OCI-LY1 (cell line): Measurements from ENCODE around the gene EXOSC1.

ENCODE experiments used
- H2AFZ ChIP-seq: fragments of 200-600 bp; sonication (generic), shearing (Covaris generic); 2 replicates; pipeline ENCODE4 v1.6.0; 2014; ENCODE audit warnings: antibody characterized with exemption, mild to moderate bottlenecking, low read length
- H3F3A ChIP-seq: fragments of 200-600 bp; sonication (generic), shearing (Covaris generic); 2 replicates; pipeline ENCODE4 v1.6.0; 2014; ENCODE audit warnings: mild to moderate bottlenecking, antibody characterized with exemption, low read length, moderate library complexity; ENCODE audit not compliant: insufficient read depth
- H3K27ac ChIP-seq: fragments of 200-600 bp; sonication (generic); 2 replicates; pipeline ENCODE4 v1.5.1; 2014; ENCODE audit warnings: low read length, mixed run types, mild to moderate bottlenecking, low read depth; ENCODE audit not compliant: poor library complexity, severe bottlenecking
- H3K27me3 ChIP-seq: fragments of 200-600 bp; sonication (generic); 2 replicates; pipeline ENCODE4 v1.6.0; 2014; ENCODE audit warnings: antibody characterized with exemption, mild to moderate bottlenecking, low read length, moderate library complexity; ENCODE audit not compliant: insufficient read depth
- H3K36me3 ChIP-seq: fragments of 200-600 bp; sonication (generic); 2 replicates; pipeline ENCODE4 v1.6.1; 2014; ENCODE audit warnings: mild to moderate bottlenecking, antibody characterized with exemption, low read length, moderate library complexity, mixed read lengths; ENCODE audit not compliant: insufficient read depth
- H3K4me1 ChIP-seq: fragments of 200-600 bp; sonication (generic); 2 replicates; pipeline ENCODE4 v1.5.1; 2014; ENCODE audit warnings: mild to moderate bottlenecking, low read length, moderate library complexity; ENCODE audit not compliant: insufficient read depth, severe bottlenecking
- H3K4me2 ChIP-seq: fragments of 200-600 bp; sonication (generic), shearing (Covaris generic); 2 replicates; pipeline ENCODE4 v1.6.1; 2014; ENCODE audit warnings: low read length
- H3K4me3 ChIP-seq: fragments of 200-600 bp; sonication (generic); 2 replicates; pipeline ENCODE4 v1.5.1; 2014; ENCODE audit warnings: low read length, low read depth, mild to moderate bottlenecking, mixed read lengths; ENCODE audit not compliant: poor library complexity, severe bottlenecking
- H3K79me2 ChIP-seq: fragments of 200-600 bp; shearing (Covaris generic); 2 replicates; pipeline ENCODE4 v1.6.1; 2016; ENCODE audit warnings: mixed run types, low read length, mixed read lengths; ENCODE audit not compliant: insufficient read depth
- H3K9ac ChIP-seq: fragments of 200-600 bp; sonication (generic), shearing (Covaris generic); 2 replicates; pipeline ENCODE4 v1.6.1; 2014; ENCODE audit warnings: mild to moderate bottlenecking, low read length, mixed read lengths
- H3K9me2 ChIP-seq: fragments of 200-600 bp; sonication (generic), shearing (Covaris generic); 2 replicates; pipeline ENCODE4 v1.6.1; 2014; ENCODE audit warnings: low read depth, mild to moderate bottlenecking, low read length, mixed read lengths
- H3K9me3 ChIP-seq: fragments of 200-600 bp; shearing (Covaris generic); 2 replicates; pipeline ENCODE4 v1.6.1; 2014; ENCODE audit warnings: low read length, mixed read lengths
- H4K20me1 ChIP-seq: fragments of 200-600 bp; sonication (generic), shearing (Covaris generic); 2 replicates; pipeline ENCODE4 v1.6.0; 2016; ENCODE audit warnings: mild to moderate bottlenecking, low read length; ENCODE audit not compliant: insufficient read depth
- EZH2 ChIP-seq: fragments of 200-600 bp; sonication (generic), shearing (Covaris generic); IDR thresholded peaks from 2 replicates; pipeline ENCODE4 v1.8.0; 2017; ENCODE audit warnings: borderline replicate concordance, mixed run types, mild to moderate bottlenecking, antibody characterized with exemption, low read length, moderate library complexity, mixed read lengths
- TF ChIP-seq, protein P1 (sequence below): fragments of 200-600 bp; sonication (generic), shearing (Covaris generic); IDR thresholded peaks from 2 replicates; pipeline ENCODE4 v1.5.1; 2017; ENCODE audit warnings: mild to moderate bottlenecking, antibody characterized with exemption, low read length, moderate library complexity, mixed read lengths

EXOSC1 gene

DNA sequence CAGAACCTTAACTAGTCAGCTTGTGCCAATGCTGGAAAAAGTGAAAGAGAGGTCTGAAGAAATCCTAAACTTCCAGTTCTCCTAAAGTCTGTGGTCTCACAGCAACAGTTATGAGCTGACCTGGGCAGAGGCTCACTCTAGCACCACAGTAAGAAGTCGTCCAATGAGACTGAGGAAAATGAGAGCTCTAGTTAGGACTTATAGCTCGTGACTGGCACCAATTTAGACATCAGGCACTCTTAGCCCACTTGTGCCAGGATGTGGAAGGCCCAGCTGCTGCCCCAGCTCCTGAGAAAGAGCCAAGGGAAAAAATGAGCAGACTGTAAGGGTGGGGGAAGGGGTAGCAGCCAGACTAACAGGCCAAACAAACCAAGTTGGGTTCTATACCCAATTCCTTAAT is 44.8 kb upstream of the EXOSC1 start:
- Histone ChIP-seq H3K4me2 (no peak overlapping the region), H3K9me3 (no peaks in the 10 kb centered on the region), H3K27ac (no peak overlapping the region), H4K20me1 (no peaks in the 10 kb centered on the region), H3K4me3 (no peak overlapping the region), H3K36me3 (no peaks in the 10 kb centered on the region), H3K9ac (no peak overlapping the region), H3K9me2 (no peaks in the 10 kb centered on the region), H3K27me3 (no peaks in the 10 kb centered on the region), H3K4me1 (peaks cover 10% of the 10 kb centered on the region), H3K79me2 (peaks cover 44% of the 10 kb centered on the region), H2AFZ (no peak overlapping the region), H3F3A (no peaks in the 10 kb centered on the region)
- no peak for TF ChIP-seq EZH2
- TF ChIP-seq, protein P1, sequence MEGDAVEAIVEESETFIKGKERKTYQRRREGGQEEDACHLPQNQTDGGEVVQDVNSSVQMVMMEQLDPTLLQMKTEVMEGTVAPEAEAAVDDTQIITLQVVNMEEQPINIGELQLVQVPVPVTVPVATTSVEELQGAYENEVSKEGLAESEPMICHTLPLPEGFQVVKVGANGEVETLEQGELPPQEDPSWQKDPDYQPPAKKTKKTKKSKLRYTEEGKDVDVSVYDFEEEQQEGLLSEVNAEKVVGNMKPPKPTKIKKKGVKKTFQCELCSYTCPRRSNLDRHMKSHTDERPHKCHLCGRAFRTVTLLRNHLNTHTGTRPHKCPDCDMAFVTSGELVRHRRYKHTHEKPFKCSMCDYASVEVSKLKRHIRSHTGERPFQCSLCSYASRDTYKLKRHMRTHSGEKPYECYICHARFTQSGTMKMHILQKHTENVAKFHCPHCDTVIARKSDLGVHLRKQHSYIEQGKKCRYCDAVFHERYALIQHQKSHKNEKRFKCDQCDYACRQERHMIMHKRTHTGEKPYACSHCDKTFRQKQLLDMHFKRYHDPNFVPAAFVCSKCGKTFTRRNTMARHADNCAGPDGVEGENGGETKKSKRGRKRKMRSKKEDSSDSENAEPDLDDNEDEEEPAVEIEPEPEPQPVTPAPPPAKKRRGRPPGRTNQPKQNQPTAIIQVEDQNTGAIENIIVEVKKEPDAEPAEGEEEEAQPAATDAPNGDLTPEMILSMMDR: no peak

GRCh38 chr10:97485647-97486281 is 40.0 kb upstream of the EXOSC1 start:
- Histone ChIP-seq H3K9ac (no peak overlapping the region), H3K27me3 (no peaks in the 10 kb centered on the region), H3K9me2 (no peaks in the 10 kb centered on the region), H3K4me1 (no peaks in the 10 kb centered on the region), H3F3A (no peaks in the 10 kb centered on the region), H3K9me3 (no peaks in the 10 kb centered on the region), H3K4me3 (no peak overlapping the region), H2AFZ (no peak overlapping the region), H4K20me1 (no peaks in the 10 kb centered on the region), H3K36me3 (peaks cover 6% of the 10 kb centered on the region; the same call in 1 of the 2 replicates), H3K79me2 (peaks cover 25% of the 10 kb centered on the region), H3K27ac (no peak overlapping the region), H3K4me2 (no peak overlapping the region)
- no peak for TF ChIP-seq EZH2
- TF ChIP-seq, protein P1: no peak

DNA sequence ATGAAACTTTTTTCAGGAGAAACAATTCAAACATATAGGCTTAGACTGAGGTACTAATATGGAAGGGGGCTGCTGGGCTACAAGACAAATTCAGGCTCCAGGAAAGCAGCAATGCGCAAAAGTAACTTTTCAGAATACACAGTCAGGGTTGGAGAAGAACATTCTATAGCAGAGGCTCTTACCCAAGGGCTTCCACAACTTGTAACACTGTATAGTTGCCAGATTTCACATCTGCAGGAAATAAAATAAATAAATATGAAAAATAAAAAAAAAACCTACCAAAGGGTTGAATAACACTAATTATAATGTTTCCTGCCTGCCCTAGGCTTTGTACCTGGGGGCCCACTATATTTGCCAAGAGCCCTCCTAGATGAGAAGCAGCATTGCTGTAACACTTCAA is 38.1 kb upstream of the EXOSC1 start:
- Histone ChIP-seq H3K4me3 (no peak overlapping the region), H3K9me3 (no peaks in the 10 kb centered on the region), H3K27me3 (no peaks in the 10 kb centered on the region), H3K4me1 (no peaks in the 10 kb centered on the region), H3F3A (no peaks in the 10 kb centered on the region), H3K36me3 (peaks cover 21% of the 10 kb centered on the region; the same call in 1 of the 2 replicates), H3K4me2 (no peak overlapping the region), H3K9ac (no peak overlapping the region), H3K27ac (no peak overlapping the region), H2AFZ (no peak overlapping the region), H3K9me2 (no peaks in the 10 kb centered on the region), H4K20me1 (no peaks in the 10 kb centered on the region), H3K79me2 (0 out of 2 replicates have a peak, but pooled peaks cover 10% of the 10 kb centered on the region)
- no peak for TF ChIP-seq EZH2
- TF ChIP-seq, protein P1: no peak
